Measurements from ENCODE around the gene GAS2.

Gene GAS2

DNA sequence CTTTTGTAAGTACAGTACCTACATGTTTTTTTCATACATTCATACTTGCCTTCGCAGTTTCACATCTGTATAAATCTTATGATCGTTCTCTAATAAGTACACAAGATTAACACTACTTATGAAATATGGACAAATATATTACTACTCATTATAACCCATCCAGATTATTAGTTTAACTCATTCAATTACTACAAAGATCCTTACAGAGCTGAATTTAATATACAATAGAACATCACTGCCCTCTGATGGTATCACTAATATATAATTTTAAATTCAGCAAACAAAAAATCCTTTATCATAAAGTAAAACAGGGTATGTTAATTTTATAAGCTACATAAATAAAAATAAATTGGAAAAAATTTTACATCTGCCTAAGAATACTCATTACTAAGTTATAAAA, 155.8 kb downstream of the GAS2 start:
- no peaks in the 10 kb centered on the region for H3K36me3 ChIP-seq (ENCODE audit: control insufficient read depth, insufficient read depth, low read length)

DNA sequence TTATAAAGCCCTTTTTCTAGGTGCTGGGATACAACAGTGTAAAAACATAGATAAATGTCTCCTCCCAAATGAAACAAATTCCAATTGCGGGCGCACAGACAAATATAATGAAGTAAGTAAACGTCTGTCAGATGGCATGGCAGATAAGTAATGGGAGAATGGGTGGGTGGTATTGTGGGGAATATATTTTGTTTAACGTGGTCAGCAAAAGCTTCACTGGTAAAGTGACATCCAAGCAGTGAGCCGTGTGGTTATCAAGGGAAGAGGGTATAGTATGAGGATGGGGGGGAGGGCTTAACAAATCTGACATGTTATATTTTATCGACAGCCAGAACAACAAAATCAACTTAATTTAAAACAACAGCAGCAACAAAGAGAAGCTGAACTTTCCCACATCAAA, 162.0 kb downstream of the GAS2 start:
- Histone ChIP-seq H3K9ac (ENCODE audit: low read depth, low read length) (no peak overlapping the region), H3K4me3 (ENCODE audit: low read depth, low read length) (peak overlapping the region; percentile 91; the same call in 1 of the 2 replicates), H3K4me1 (ENCODE audit: control insufficient read depth, insufficient read depth, low read length) (peaks cover 8% of the 10 kb centered on the region; the same call in 1 of the 2 replicates), H3K36me3 (ENCODE audit: control insufficient read depth, insufficient read depth, low read length) (no peaks in the 10 kb centered on the region), H3K27ac (ENCODE audit: low read depth, low read length) (no peak overlapping the region), H3K27me3 (ENCODE audit: control insufficient read depth, insufficient read depth, low read length) (peaks cover 14% of the 10 kb centered on the region), H3K9me3 (ENCODE audit: control insufficient read depth, insufficient read depth, low read length) (no peaks in the 10 kb centered on the region)

More for the DNA sequence above, 155.8 kb downstream of the GAS2 start:
- H3K27ac ChIP-seq (ENCODE audit: low read depth, low read length), result no peak overlapping the region
- no peaks in the 10 kb centered on the region for H3K4me1 ChIP-seq (ENCODE audit: control insufficient read depth, insufficient read depth, low read length)
- no peak overlapping the region for H3K9ac ChIP-seq (ENCODE audit: low read depth, low read length)
- H3K27me3 ChIP-seq (ENCODE audit: control insufficient read depth, insufficient read depth, low read length), result no peaks in the 10 kb centered on the region
- H3K9me3 ChIP-seq (ENCODE audit: control insufficient read depth, insufficient read depth, low read length), result no peaks in the 10 kb centered on the region
- H3K4me3 ChIP-seq (ENCODE audit: low read depth, low read length), result no peak overlapping the region

GRCh38 chr11:22829231-22830081, 163.0 kb downstream of the GAS2 start, which contains the start of gene SVIP:
TSS of gene SVIP (minus strand) at chr11:22829801. CDS start at chr11:22829748, 53 bp downstream.
- Histone ChIP-seq H3K4me3 (ENCODE audit: low read depth, low read length) (peak within 1 kb of the TSS; percentile 91), H3K9me3 (ENCODE audit: control insufficient read depth, insufficient read depth, low read length) (no peaks in the 10 kb centered on the region), H3K27ac (ENCODE audit: low read depth, low read length) (no peak within 1 kb of the TSS), H3K4me1 (ENCODE audit: control insufficient read depth, insufficient read depth, low read length) (peaks cover 8% of the 10 kb centered on the region; the same call in 1 of the 2 replicates), H3K36me3 (ENCODE audit: control insufficient read depth, insufficient read depth, low read length) (no peaks in the 10 kb centered on the region), H3K27me3 (ENCODE audit: control insufficient read depth, insufficient read depth, low read length) (peaks cover 20% of the 10 kb centered on the region), H3K9ac (ENCODE audit: low read depth, low read length) (peak within 1 kb of the TSS; percentile 59)

- Histone ChIP-seq H3K9ac (ENCODE audit: low read depth, low read length) (no peak overlapping the region), H3K36me3 (ENCODE audit: control insufficient read depth, insufficient read depth, low read length) (no peaks in the 10 kb centered on the region), H3K27me3 (ENCODE audit: control insufficient read depth, insufficient read depth, low read length) (peaks cover 20% of the 10 kb centered on the region), H3K9me3 (ENCODE audit: control insufficient read depth, insufficient read depth, low read length) (no peaks in the 10 kb centered on the region), H3K27ac (ENCODE audit: low read depth, low read length) (no peak overlapping the region), H3K4me1 (ENCODE audit: control insufficient read depth, insufficient read depth, low read length) (peaks cover 8% of the 10 kb centered on the region; the same call in 1 of the 2 replicates), H3K4me3 (ENCODE audit: low read depth, low read length) (peak overlapping the region; percentile 45; the same call in 1 of the 2 replicates)
Observed at GRCh38 chr11:22830082-22830414, 163.6 kb downstream of the GAS2 start.

DNA sequence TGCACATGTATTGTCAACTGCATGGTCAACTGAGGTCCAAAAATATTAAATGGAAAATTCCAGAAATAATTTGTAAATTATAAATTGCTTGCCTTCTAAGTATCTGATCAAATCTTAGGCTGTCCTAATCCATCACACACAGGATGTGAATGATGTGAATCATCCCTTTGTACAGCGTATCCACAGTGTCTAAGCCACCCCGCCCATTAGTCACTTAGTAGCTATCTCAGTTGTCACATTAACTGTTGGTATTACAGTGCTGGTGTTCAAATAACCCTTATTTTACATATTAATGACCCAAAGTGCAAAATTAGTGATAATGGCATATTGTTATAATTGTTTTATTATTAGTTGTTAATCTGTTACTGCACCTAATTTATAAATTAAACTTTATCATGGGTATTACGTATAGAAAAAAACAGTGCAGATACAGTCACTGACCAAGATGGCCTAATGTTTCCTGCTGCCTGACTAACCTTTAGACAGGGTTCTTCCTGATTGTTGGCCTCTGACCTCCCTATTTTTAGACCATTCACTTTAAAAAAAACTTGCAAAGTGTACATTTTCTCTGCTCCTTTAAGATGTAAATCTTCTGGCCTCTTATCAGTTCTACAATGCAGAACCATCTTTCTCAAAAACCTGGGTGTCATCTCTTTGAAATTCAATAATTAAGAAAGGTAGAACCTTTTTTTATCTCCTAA, 166.1 kb downstream of the GAS2 start:
- no peak overlapping the region for H3K4me3 ChIP-seq (ENCODE audit: low read depth, low read length)
- H3K9ac ChIP-seq (ENCODE audit: low read depth, low read length), result no peak overlapping the region
- H3K36me3 ChIP-seq (ENCODE audit: control insufficient read depth, insufficient read depth, low read length), result no peaks in the 10 kb centered on the region
- no peaks in the 10 kb centered on the region for H3K9me3 ChIP-seq (ENCODE audit: control insufficient read depth, insufficient read depth, low read length)
- peaks cover 20% of the 10 kb centered on the region for H3K27me3 ChIP-seq (ENCODE audit: control insufficient read depth, insufficient read depth, low read length)
- H3K27ac ChIP-seq (ENCODE audit: low read depth, low read length), result no peak overlapping the region
- peaks cover 8% of the 10 kb centered on the region; the same call in 1 of the 2 replicates for H3K4me1 ChIP-seq (ENCODE audit: control insufficient read depth, insufficient read depth, low read length)

GRCh38 chr11:22846726-22847125, 180.3 kb downstream of the GAS2 start:
- no peak overlapping the region for H3K9ac ChIP-seq (ENCODE audit: low read depth, low read length)
- no peak overlapping the region for H3K4me3 ChIP-seq (ENCODE audit: low read depth, low read length)
- H3K27me3 ChIP-seq (ENCODE audit: control insufficient read depth, insufficient read depth, low read length), result no peaks in the 10 kb centered on the region
- H3K9me3 ChIP-seq (ENCODE audit: control insufficient read depth, insufficient read depth, low read length), result peaks cover 4% of the 10 kb centered on the region; the same call in 1 of the 2 replicates
- no peak overlapping the region for H3K27ac ChIP-seq (ENCODE audit: low read depth, low read length)
- no peaks in the 10 kb centered on the region for H3K4me1 ChIP-seq (ENCODE audit: control insufficient read depth, insufficient read depth, low read length)
- no peaks in the 10 kb centered on the region for H3K36me3 ChIP-seq (ENCODE audit: control insufficient read depth, insufficient read depth, low read length)

DNA sequence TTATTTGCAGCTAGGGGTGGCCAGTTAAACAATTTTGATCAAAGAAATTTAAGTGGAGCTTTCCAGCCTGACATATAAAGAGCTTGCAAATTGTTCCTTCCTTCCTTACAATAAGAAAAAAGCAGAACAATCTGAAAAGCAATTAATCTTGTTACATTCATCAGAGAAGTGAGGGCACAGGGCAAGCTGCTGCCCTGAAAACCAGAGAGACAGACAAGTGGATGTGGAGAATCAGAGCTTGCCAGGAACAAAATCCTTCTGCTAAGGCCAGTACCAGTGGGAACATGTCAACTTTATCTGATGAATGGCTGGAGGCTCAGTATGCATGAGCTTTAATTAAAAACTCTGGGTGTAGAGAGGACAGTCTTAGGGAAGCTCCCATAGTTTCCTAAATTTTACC, 185.1 kb downstream of the GAS2 start:
- H3K4me1 ChIP-seq (ENCODE audit: control insufficient read depth, insufficient read depth, low read length), result no peaks in the 10 kb centered on the region
- H3K27ac ChIP-seq (ENCODE audit: low read depth, low read length), result no peak overlapping the region
- no peaks in the 10 kb centered on the region for H3K9me3 ChIP-seq (ENCODE audit: control insufficient read depth, insufficient read depth, low read length)
- no peaks in the 10 kb centered on the region for H3K36me3 ChIP-seq (ENCODE audit: control insufficient read depth, insufficient read depth, low read length)
- no peak overlapping the region for H3K4me3 ChIP-seq (ENCODE audit: low read depth, low read length)
- H3K9ac ChIP-seq (ENCODE audit: low read depth, low read length), result no peak overlapping the region
- no peaks in the 10 kb centered on the region for H3K27me3 ChIP-seq (ENCODE audit: control insufficient read depth, insufficient read depth, low read length)

- Histone ChIP-seq H3K9me3 (ENCODE audit: control insufficient read depth, insufficient read depth, low read length) (no peaks in the 10 kb centered on the region; the same call in 1 of the 2 replicates), H3K9ac (ENCODE audit: low read depth, low read length) (no peak overlapping the region), H3K27ac (ENCODE audit: low read depth, low read length) (no peak overlapping the region), H3K27me3 (ENCODE audit: control insufficient read depth, insufficient read depth, low read length) (no peaks in the 10 kb centered on the region), H3K36me3 (ENCODE audit: control insufficient read depth, insufficient read depth, low read length) (no peaks in the 10 kb centered on the region), H3K4me1 (ENCODE audit: control insufficient read depth, insufficient read depth, low read length) (peaks cover 5% of the 10 kb centered on the region; the same call in 1 of the 2 replicates), H3K4me3 (ENCODE audit: low read depth, low read length) (no peak overlapping the region)
Observed at GRCh38 chr11:22859756-22860155, 193.3 kb downstream of the GAS2 start.

GRCh38 chr11:22860241-22860640, 193.8 kb downstream of the GAS2 start, which contains the start of gene CCDC179:
TSS of gene CCDC179 (minus strand) at chr11:22860474. CDS start at chr11:22860421, 53 bp downstream.
- Histone ChIP-seq H3K9ac (ENCODE audit: low read depth, low read length) (no peak within 1 kb of the TSS), H3K36me3 (ENCODE audit: control insufficient read depth, insufficient read depth, low read length) (no peaks in the 10 kb centered on the region), H3K27ac (ENCODE audit: low read depth, low read length) (no peak within 1 kb of the TSS), H3K4me3 (ENCODE audit: low read depth, low read length) (no peak within 1 kb of the TSS), H3K9me3 (ENCODE audit: control insufficient read depth, insufficient read depth, low read length) (no peaks in the 10 kb centered on the region; the same call in 1 of the 2 replicates), H3K4me1 (ENCODE audit: control insufficient read depth, insufficient read depth, low read length) (peaks cover 5% of the 10 kb centered on the region; the same call in 1 of the 2 replicates), H3K27me3 (ENCODE audit: control insufficient read depth, insufficient read depth, low read length) (no peaks in the 10 kb centered on the region)
